GM12878 (cell line): ENCODE data around the gene DPH1. TPM values are rescaled to one million over a fixed set of nuclear protein-coding genes. Genes with fewer than 3 reads are reported as not detected.

ENCODE experiments used
- ATAC-seq: fragments of 200-7000 bp; cut with Tn5 transposase; 3 replicates; pipeline ENCODE4 v1.9.1; 2020; ENCODE audit warnings: mild to moderate bottlenecking, moderate library complexity
- BruUV-seq: library from RNA; stranded (reverse); fragments of 400-500 nt; replicated peaks from 2 replicates; lab custom pipeline; 2021; lab: Mats Ljungman, UMichigan
- CTCF ChIA-PET: fragments of 300-600 bp; sonication (Branson Sonifier 250); formaldehyde crosslinking; extraction: SDS; loops from one replicate; lab custom pipeline; 2021; ENCODE audit warnings: inconsistent platforms; lab: Yijun Ruan, JAX
- POLR2A ChIA-PET: fragments of 350-600 bp; formaldehyde crosslinking; extraction: SDS; loops from one replicate; lab custom pipeline; 2021; ENCODE audit warnings: inconsistent platforms; lab: Charles Lee
- RAD21 ChIA-PET: fragments of 300-600 bp; sonication (Branson Sonifier 250); formaldehyde crosslinking; loops from one replicate; lab custom pipeline; 2023; ENCODE audit warnings: antibody characterized with exemption; ENCODE audit not compliant: unreplicated experiment; lab: Charles Lee
- SMC1A ChIA-PET: fragments of 300-600 bp; sonication (Branson Sonifier 250); formaldehyde crosslinking; loops from one replicate; lab custom pipeline; 2023; ENCODE audit not compliant: unreplicated experiment, uncharacterized antibody; lab: Charles Lee
- DNase-seq: peaks from one replicate; pipeline ENCODE4 v3.0.0-alpha.2; 2011; ENCODE audit warnings: low read depth, low spot score
- FAIRE-seq: peaks from 3 replicates; lab custom pipeline; 2011; peaks lifted over from hg19 to GRCh38; lab: Jason Lieb, UNC
- H2AFZ ChIP-seq: 2 replicates; pipeline ENCODE4 v1.6.0; 2011; ENCODE audit warnings: low read depth, low read length, control low read depth; ENCODE audit not compliant: control insufficient read depth
- H3K27ac ChIP-seq: 2 replicates; pipeline ENCODE4 v1.5.1; 2011; ENCODE audit warnings: control low read depth; ENCODE audit not compliant: control insufficient read depth, insufficient read depth
- H3K27me3 ChIP-seq, 2 experiments: replicated peaks in 1 of 2; 2 replicates each; pipeline versions ENCODE4 v1.6.0 to v1.6.1; 2011; ENCODE audit warnings: low read length in 1 of 2; ENCODE audit not compliant: control insufficient read depth in 2 of 2, insufficient read depth in 2 of 2
- H3K36me3 ChIP-seq, 2 experiments: 2 replicates each; pipeline ENCODE4 v1.5.1; 2011; ENCODE audit warnings: low read length in 1 of 2; ENCODE audit not compliant: control insufficient read depth in 2 of 2, insufficient read depth in 2 of 2
- H3K4me1 ChIP-seq: 2 replicates; pipeline ENCODE4 v1.6.1; 2011; ENCODE audit warnings: mild to moderate bottlenecking, low read length, moderate library complexity, mixed read lengths; ENCODE audit not compliant: control insufficient read depth, insufficient read depth
- H3K4me2 ChIP-seq: 2 replicates; pipeline ENCODE4 v1.6.0; 2011; ENCODE audit warnings: control low read depth; ENCODE audit not compliant: control insufficient read depth, insufficient read depth
- H3K4me3 ChIP-seq: fragments of 200-600 bp; sonication (generic); 2 replicates; pipeline ENCODE4 v1.5.1; 2016
- H3K79me2 ChIP-seq: 2 replicates; pipeline ENCODE4 v1.6.0; 2011; ENCODE audit warnings: low read length; ENCODE audit not compliant: control insufficient read depth, insufficient read depth
- H3K9ac ChIP-seq: 2 replicates; pipeline ENCODE4 v1.8.0; 2011; ENCODE audit warnings: low read length, control low read depth, mixed read lengths; ENCODE audit not compliant: control insufficient read depth, insufficient read depth
- H3K9me3 ChIP-seq: replicated peaks from 3 replicates; pipeline ENCODE4 v1.5.1; 2011; ENCODE audit warnings: mild to moderate bottlenecking, low read length; ENCODE audit not compliant: control insufficient read depth, insufficient read depth
- H4K20me1 ChIP-seq: 2 replicates; pipeline ENCODE4 v1.6.0; 2011; ENCODE audit not compliant: control insufficient read depth, insufficient read depth
- DPF2 ChIP-seq: fragments of 450-650 bp; IDR thresholded peaks from 2 replicates; pipeline ENCODE4 v1.6.1; 2017; ENCODE audit warnings: mild to moderate bottlenecking
- EED ChIP-seq: sonication (generic); IDR thresholded peaks from 2 replicates; pipeline ENCODE4 v1.6.1; 2016; ENCODE audit warnings: antibody characterized with exemption, low read depth
- ETV6 ChIP-seq, 2 experiments: fragments of 450-650 bp in 1 of 2; IDR thresholded peaks in 1 of 2; conservative IDR thresholded peaks in 1 of 2; 2 replicates each; pipeline ENCODE4 v1.6.1; 2014; ENCODE audit warnings: antibody characterized with exemption in 1 of 2, borderline replicate concordance in 1 of 2, low read depth in 1 of 2, mild to moderate bottlenecking in 1 of 2, moderate library complexity in 1 of 2
- IRF4 ChIP-seq: IDR thresholded peaks from 2 replicates; pipeline ENCODE4 v1.6.1; 2011; ENCODE audit warnings: low read depth, low read length
- SMAD5 ChIP-seq: IDR thresholded peaks from 2 replicates; pipeline ENCODE4 v1.6.1; 2016; ENCODE audit warnings: antibody characterized with exemption, low read depth
- SREBF2 ChIP-seq: IDR thresholded peaks from 2 replicates; pipeline ENCODE4 v1.6.1; 2012; ENCODE audit warnings: mild to moderate bottlenecking, low read length
- ZNF24 ChIP-seq: fragments of 450-650 bp; IDR thresholded peaks from 2 replicates; pipeline ENCODE4 v1.6.1; 2017; ENCODE audit warnings: antibody characterized with exemption, mild to moderate bottlenecking
- WGBS: methylation state at CpG from one replicate; pipeline ENCODE4 v1.1.6; 2016; ENCODE audit warnings: low lambda C conversion rate; ENCODE audit not compliant: insufficient replicate concordance, insufficient coverage; ENCODE audit errors: missing lambda C conversion rate; 5-methylcytosine and 5-hydroxymethylcytosine counted together
- in situ Hi-C: fragments of 300-500 bp; cut with MboI; formaldehyde crosslinking; loops from 9 replicates; pipeline ENCODE4 v1.14.3; 2018; ENCODE audit warnings: mixed read lengths
- intact Hi-C: fragments of 100-400 bp; cut with micrococcal nuclease; formaldehyde crosslinking; loops from one replicate; pipeline ENCODE4 v1.14.2; 2022; ENCODE audit not compliant: unreplicated experiment
- polyA plus RNA-seq, 11 experiments: library from polyadenylated mRNA; depleted of rRNA in 4 of 11; unstranded in 6 of 11; stranded (reverse) in 5 of 11; fragments of >200 nt; fragmentation: Nextera tagmentation in 4 of 11; fragmentation: Illumina TruSeq in 1 of 11; extraction: Ambion mirVana in 4 of 11; extraction: Trizol in 1 of 11; gene quantifications; 1 replicate in 1 of 11; 2 replicates in 10 of 11; pipeline versions ENCODE4 v1.2.1 to v1.2.3, GENCODE V29; 2011 to 2016; ENCODE audit warnings: inconsistent platforms in 2 of 11, missing spikeins in 2 of 11, low read depth in 1 of 11
- total RNA-seq, 4 experiments: library from RNA; depleted of rRNA in 3 of 4; stranded (reverse); fragments of >200 nt in 3 of 4; fragmentation: Illumina TruSeq in 1 of 4; extraction: Trizol in 1 of 4; gene quantifications; 2 replicates each; pipeline versions ENCODE4 v1.2.1 to v1.2.3, GENCODE V29; 2013 to 2021
- TF ChIP-seq, protein P1 (sequence below): IDR thresholded peaks from 2 replicates; pipeline ENCODE4 v1.6.1; 2012; ENCODE audit warnings: low read depth, low read length, improper control_type of control experiment
- TF ChIP-seq, protein P2 (sequence below): fragments of 450-650 bp; IDR thresholded peaks from 2 replicates; pipeline ENCODE4 v1.6.1; 2017; ENCODE audit warnings: mild to moderate bottlenecking, moderate library complexity
- TF ChIP-seq, protein P3 (sequence below): fragments of 450-650 bp; IDR thresholded peaks from 2 replicates; pipeline ENCODE4 v1.6.1; 2016; ENCODE audit warnings: mild to moderate bottlenecking

Gene DPH1
- total and polyA plus RNA-seq, 10 of the 15 experiments (the other 5 are each of a cell fraction or from before 2014, with no cell fraction given) = 0.29 to 33.6 (median 20.2) TPM

DNA sequence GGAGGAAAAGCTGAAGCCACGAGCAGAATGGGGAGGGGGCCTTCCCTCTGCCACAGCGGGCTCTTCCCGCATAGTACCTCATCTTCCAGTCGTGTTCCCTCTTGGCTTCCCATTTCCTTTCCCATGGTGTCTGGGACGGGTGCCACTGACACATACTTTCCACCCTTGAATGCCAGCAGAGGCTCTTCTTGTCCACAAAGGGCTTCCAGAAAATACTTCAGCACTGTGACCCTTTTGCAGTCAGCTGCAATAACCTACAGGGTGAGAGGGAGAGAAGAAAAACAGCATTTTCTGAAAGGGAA, 55.6 kb downstream of the DPH1 start:
- RAD21 ChIA-PET = interaction anchor here (0.7 to 10.4 kb wide), 5 partner anchors 8 to 29 kb away, joined by 3 to 160 read pairs (median 3); partner anchors contain the start of gene HIC1
- peaks cover 69% of the 10 kb centered on the region for H3K4me1 ChIP-seq
- H3K27me3 ChIP-seq = no peaks in the 10 kb centered on the region
- CTCF ChIA-PET = interaction anchor here (1.0 to 11.4 kb wide), 5 partner anchors 15 to 159 kb away, joined by 3 to 126 read pairs (median 8); partner anchors contain the start of gene HIC1
- H2AFZ ChIP-seq = no peak overlapping the region
- peaks cover 11 to 16% of the 10 kb centered on the region in 2 experiments for H3K36me3 ChIP-seq
- H4K20me1 ChIP-seq = no peaks in the 10 kb centered on the region
- in situ Hi-C loops (no loop called here), intact Hi-C loops (no loop called here)
- peaks cover 10% of the 10 kb centered on the region for H3K79me2 ChIP-seq
- H3K9me3 ChIP-seq = no peaks in the 10 kb centered on the region
- no peak overlapping the region for H3K4me3 ChIP-seq
- no TSS peak for BruUV-seq
- SMC1A ChIA-PET = interaction anchor here (0.6 to 7.1 kb wide), 7 partner anchors 15 to 159 kb away, joined by 3 to 107 read pairs (median 18); partner anchors contain the start of gene HIC1
- H3K9ac ChIP-seq = no peak overlapping the region
- no peak overlapping the region for H3K27ac ChIP-seq
- DNase-seq (no peak), FAIRE-seq (no peak), ATAC-seq (no peak)
- TF ChIP-seq DPF2 = no peak
- H3K4me2 ChIP-seq = no peak overlapping the region
- 93% methylated on average over 5 of the region's 5 CpGs for WGBS
- POLR2A ChIA-PET = interaction anchor here (2.5 to 10.8 kb wide), 3 partner anchors 17 to 175 kb away, joined by 9 to 148 read pairs (median 69); no protein-coding TSS in a partner anchor

DNA sequence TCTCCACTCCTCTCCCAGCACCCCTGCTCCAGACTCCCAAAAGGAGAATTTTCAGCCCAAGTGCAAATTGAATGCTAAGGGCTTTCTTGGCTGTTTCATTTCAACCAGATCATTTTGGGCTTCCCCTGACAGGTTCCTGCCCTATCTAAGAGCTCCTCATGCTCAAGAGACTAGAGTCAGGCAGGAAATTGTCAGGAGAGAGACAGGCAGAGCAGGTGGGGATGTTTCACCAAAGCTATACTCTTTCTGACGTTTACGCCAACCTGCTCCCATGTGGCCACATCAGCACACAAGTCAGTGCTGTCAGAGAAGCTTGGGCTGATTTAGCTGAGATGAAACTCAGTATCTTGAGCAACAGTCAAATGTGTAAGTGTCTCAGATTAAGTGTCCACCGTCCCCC, 56.4 kb downstream of the DPH1 start:
- H3K27ac ChIP-seq = peak overlapping the region; percentile 93
- POLR2A ChIA-PET = interaction anchor here (0.9 to 10.8 kb wide), 8 partner anchors 9 to 175 kb away, joined by 3 to 148 read pairs (median 4); no protein-coding TSS in a partner anchor

More for the DNA sequence above, 56.4 kb downstream of the DPH1 start:
- FAIRE-seq (no peak), DNase-seq (no peak), ATAC-seq (no peak)
- Histone ChIP-seq H3K4me2 (peak overlapping the region; percentile 28; the same call in 1 of the 2 replicates), H3K9me3 (no peaks in the 10 kb centered on the region), H4K20me1 (no peaks in the 10 kb centered on the region), H3K9ac (peak overlapping the region; percentile 0), H3K4me3 (no peak overlapping the region), H2AFZ (no peak overlapping the region), H3K27me3 (no peaks in the 10 kb centered on the region), H3K36me3 (peaks cover 10 to 11% of the 10 kb centered on the region in 2 experiments), H3K4me1 (peaks cover 76% of the 10 kb centered on the region), H3K79me2 (peaks cover 16% of the 10 kb centered on the region)
- no TSS peak for BruUV-seq
- SMC1A ChIA-PET = interaction anchor here (0.6 to 7.1 kb wide), 13 partner anchors 16 to 179 kb away, joined by 3 to 107 read pairs (median 12); partner anchors contain the start of gene HIC1
- TF ChIP-seq, protein P1, sequence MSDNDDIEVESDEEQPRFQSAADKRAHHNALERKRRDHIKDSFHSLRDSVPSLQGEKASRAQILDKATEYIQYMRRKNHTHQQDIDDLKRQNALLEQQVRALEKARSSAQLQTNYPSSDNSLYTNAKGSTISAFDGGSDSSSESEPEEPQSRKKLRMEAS = no peak
- TF ChIP-seq SMAD5 = 0 out of 2 replicates have a peak, but pooled peaks have one; percentile 43
- TF ChIP-seq ZNF24 = no peak
- TF ChIP-seq DPF2 = no peak
- TF ChIP-seq, protein P2, sequence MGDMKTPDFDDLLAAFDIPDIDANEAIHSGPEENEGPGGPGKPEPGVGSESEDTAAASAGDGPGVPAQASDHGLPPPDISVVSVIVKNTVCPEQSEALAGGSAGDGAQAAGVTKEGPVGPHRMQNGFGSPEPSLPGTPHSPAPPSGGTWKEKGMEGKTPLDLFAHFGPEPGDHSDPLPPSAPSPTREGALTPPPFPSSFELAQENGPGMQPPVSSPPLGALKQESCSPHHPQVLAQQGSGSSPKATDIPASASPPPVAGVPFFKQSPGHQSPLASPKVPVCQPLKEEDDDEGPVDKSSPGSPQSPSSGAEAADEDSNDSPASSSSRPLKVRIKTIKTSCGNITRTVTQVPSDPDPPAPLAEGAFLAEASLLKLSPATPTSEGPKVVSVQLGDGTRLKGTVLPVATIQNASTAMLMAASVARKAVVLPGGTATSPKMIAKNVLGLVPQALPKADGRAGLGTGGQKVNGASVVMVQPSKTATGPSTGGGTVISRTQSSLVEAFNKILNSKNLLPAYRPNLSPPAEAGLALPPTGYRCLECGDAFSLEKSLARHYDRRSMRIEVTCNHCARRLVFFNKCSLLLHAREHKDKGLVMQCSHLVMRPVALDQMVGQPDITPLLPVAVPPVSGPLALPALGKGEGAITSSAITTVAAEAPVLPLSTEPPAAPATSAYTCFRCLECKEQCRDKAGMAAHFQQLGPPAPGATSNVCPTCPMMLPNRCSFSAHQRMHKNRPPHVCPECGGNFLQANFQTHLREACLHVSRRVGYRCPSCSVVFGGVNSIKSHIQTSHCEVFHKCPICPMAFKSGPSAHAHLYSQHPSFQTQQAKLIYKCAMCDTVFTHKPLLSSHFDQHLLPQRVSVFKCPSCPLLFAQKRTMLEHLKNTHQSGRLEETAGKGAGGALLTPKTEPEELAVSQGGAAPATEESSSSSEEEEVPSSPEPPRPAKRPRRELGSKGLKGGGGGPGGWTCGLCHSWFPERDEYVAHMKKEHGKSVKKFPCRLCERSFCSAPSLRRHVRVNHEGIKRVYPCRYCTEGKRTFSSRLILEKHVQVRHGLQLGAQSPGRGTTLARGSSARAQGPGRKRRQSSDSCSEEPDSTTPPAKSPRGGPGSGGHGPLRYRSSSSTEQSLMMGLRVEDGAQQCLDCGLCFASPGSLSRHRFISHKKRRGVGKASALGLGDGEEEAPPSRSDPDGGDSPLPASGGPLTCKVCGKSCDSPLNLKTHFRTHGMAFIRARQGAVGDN = peak; percentile 48; the same call in 1 of the 2 replicates
- TF ChIP-seq EED = 0 out of 2 replicates have a peak, but pooled peaks have one; percentile 41
- TF ChIP-seq IRF4 = no peak
- TF ChIP-seq, protein P3, sequence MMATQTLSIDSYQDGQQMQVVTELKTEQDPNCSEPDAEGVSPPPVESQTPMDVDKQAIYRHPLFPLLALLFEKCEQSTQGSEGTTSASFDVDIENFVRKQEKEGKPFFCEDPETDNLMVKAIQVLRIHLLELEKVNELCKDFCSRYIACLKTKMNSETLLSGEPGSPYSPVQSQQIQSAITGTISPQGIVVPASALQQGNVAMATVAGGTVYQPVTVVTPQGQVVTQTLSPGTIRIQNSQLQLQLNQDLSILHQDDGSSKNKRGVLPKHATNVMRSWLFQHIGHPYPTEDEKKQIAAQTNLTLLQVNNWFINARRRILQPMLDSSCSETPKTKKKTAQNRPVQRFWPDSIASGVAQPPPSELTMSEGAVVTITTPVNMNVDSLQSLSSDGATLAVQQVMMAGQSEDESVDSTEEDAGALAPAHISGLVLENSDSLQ = peak; percentile 18; the same call in 1 of the 2 replicates
- peak in 1 of 2 experiments; percentile 10; a peak in 1 of 4 replicates for TF ChIP-seq ETV6 (conservative IDR thresholded peaks at IDR 0.05 in 1 of 2, IDR thresholded peaks at IDR 0.05 in 1 of 2; ENCODE audit: borderline replicate concordance in 1 of 2, low read depth in 1 of 2)
- TF ChIP-seq SREBF2 = no peak
- in situ Hi-C loops = no loop called here
- 3% methylated on average over 3 of the region's 3 CpGs for WGBS
- intact Hi-C loops = no loop called here
- CTCF ChIA-PET = interaction anchor here (0.6 to 11.4 kb wide), 6 partner anchors 16 to 159 kb away, joined by 3 to 126 read pairs (median 6); partner anchors contain the start of gene HIC1
- RAD21 ChIA-PET = interaction anchor here (0.7 to 10.4 kb wide), 10 partner anchors 9 to 178 kb away, joined by 3 to 160 read pairs (median 30); partner anchors contain the start of gene HIC1
